H1 (cell line): ENCODE data around the gene RBM10. TPM values are rescaled to one million over a fixed set of nuclear protein-coding genes. Genes with fewer than 3 reads are reported as not detected.
A peak's percentile ranks its signal among the peaks of the same experiment; 100 is the strongest.

Experiments
- CTCF ChIA-PET: fragments of 300-600 bp; sonication (Branson Sonifier 250); formaldehyde crosslinking; loops from one replicate; lab custom pipeline; 2021; ENCODE audit not compliant: partially characterized antibody; lab: Charles Lee
- POLR2A ChIA-PET: fragments of 300-600 bp; sonication (Branson Sonifier 250); formaldehyde crosslinking; loops from one replicate; lab custom pipeline; 2021; ENCODE audit warnings: inconsistent platforms; ENCODE audit not compliant: partially characterized antibody; lab: Charles Lee
- DNase-seq, 2 experiments: peaks; one replicate each; pipeline versions ENCODE4 v3.0.0 to v3.0.0-alpha.2; 2010 to 2022; ENCODE audit warnings: low spot score in 2 of 2, low read depth in 1 of 2, mixed read lengths in 1 of 2
- FAIRE-seq: peaks from 2 replicates; lab custom pipeline; 2011; peaks lifted over from hg19 to GRCh38; lab: Jason Lieb, UNC
- H2AFZ ChIP-seq: 2 replicates; pipeline ENCODE4 v1.8.1; 2012; ENCODE audit warnings: low read length, inconsistent platforms
- H2AK5ac ChIP-seq: 2 replicates; pipeline ENCODE4 v1.6.1; 2013; ENCODE audit warnings: low read depth, low read length
- H2BK120ac ChIP-seq: replicated peaks from 2 replicates; pipeline ENCODE3; 2013; ENCODE audit warnings: low read depth, low read length, inconsistent platforms
- H2BK12ac ChIP-seq: 2 replicates; pipeline ENCODE4 v1.6.1; 2013; ENCODE audit warnings: low read depth, low read length
- H2BK15ac ChIP-seq: 2 replicates; pipeline ENCODE4 v1.6.1; 2013; ENCODE audit warnings: low read length
- H2BK20ac ChIP-seq: 2 replicates; pipeline ENCODE4 v1.6.1; 2013; ENCODE audit warnings: low read length
- H2BK5ac ChIP-seq: 2 replicates; pipeline ENCODE4 v1.6.1; 2013; ENCODE audit warnings: low read depth, low read length
- H3K14ac ChIP-seq: 2 replicates; pipeline ENCODE4 v1.6.1; 2013; ENCODE audit warnings: inconsistent platforms; ENCODE audit not compliant: insufficient read length
- H3K18ac ChIP-seq: 2 replicates; pipeline ENCODE4 v1.6.1; 2013; ENCODE audit warnings: low read length; ENCODE audit errors: extremely low read depth
- H3K23ac ChIP-seq: 2 replicates; pipeline ENCODE4 v1.6.1; 2013; ENCODE audit warnings: inconsistent platforms; ENCODE audit not compliant: insufficient read length
- H3K23me2 ChIP-seq: 2 replicates; pipeline ENCODE4 v1.6.1; 2013; ENCODE audit warnings: low read depth, low read length
- H3K27ac ChIP-seq: 2 replicates; pipeline ENCODE4 v1.6.1; 2011; ENCODE audit warnings: low read depth, low read length, inconsistent platforms
- H3K27me3 ChIP-seq, 4 experiments: replicated peaks in 1 of 4; 1 replicate in 1 of 4; 2 replicates in 3 of 4; pipeline versions ENCODE4 v1.6.1 to v1.8.1; 2011 to 2013; ENCODE audit warnings: low read length in 3 of 4, mild to moderate bottlenecking in 3 of 4, inconsistent platforms in 2 of 4, mixed read lengths in 2 of 4, moderate library complexity in 1 of 4; ENCODE audit not compliant: control insufficient read depth in 3 of 4, insufficient read depth in 3 of 4; ENCODE audit errors: extremely low read depth in 1 of 4
- H3K36me3 ChIP-seq, 4 experiments: 2 replicates each; pipeline versions ENCODE4 v1.6.1 to v1.8.1; 2011 to 2013; ENCODE audit warnings: mild to moderate bottlenecking in 4 of 4, low read length in 3 of 4, moderate library complexity in 2 of 4, control low read depth in 1 of 4, inconsistent platforms in 1 of 4; ENCODE audit not compliant: insufficient read depth in 4 of 4, control insufficient read depth in 2 of 4
- H3K4ac ChIP-seq: replicated peaks from 2 replicates; pipeline ENCODE3; 2013; ENCODE audit warnings: low read length, low read depth, mixed read lengths, inconsistent platforms; ENCODE audit not compliant: insufficient read length
- H3K4me1 ChIP-seq, 4 experiments: replicated peaks in 1 of 4; 1 replicate in 1 of 4; 2 replicates in 3 of 4; pipeline versions ENCODE4 v1.6.1 to v1.8.1; 2011 to 2013; ENCODE audit warnings: low read length in 3 of 4, inconsistent platforms in 2 of 4, mixed read lengths in 1 of 4; ENCODE audit not compliant: insufficient read depth in 4 of 4, control insufficient read depth in 3 of 4
- H3K4me2 ChIP-seq, 2 experiments: 2 replicates each; pipeline versions ENCODE4 v1.6.1 to v1.8.1; 2011 to 2013; ENCODE audit warnings: low read depth in 2 of 2, low read length in 2 of 2, control low read depth in 1 of 2, inconsistent platforms in 1 of 2, mild to moderate bottlenecking in 1 of 2; ENCODE audit not compliant: insufficient read depth in 1 of 2
- H3K4me3 ChIP-seq, 4 experiments: fragments of 200-600, 300-600 bp in 1 of 4; sonication (generic), shearing (Covaris generic), sonication (Bioruptor Twin) in 1 of 4; 2 replicates each; pipeline versions ENCODE4 v1.5.1 to v1.8.1; 2011 to 2016; ENCODE audit warnings: low read length in 4 of 4, low read depth in 3 of 4, control low read depth in 2 of 4, inconsistent platforms in 2 of 4, mild to moderate bottlenecking in 2 of 4, mixed read lengths in 1 of 4, moderate library complexity in 1 of 4; ENCODE audit not compliant: insufficient read depth in 2 of 4; ENCODE audit errors: extremely low read depth in 1 of 4
- H3K56ac ChIP-seq: replicated peaks from 2 replicates; pipeline ENCODE3; 2013; ENCODE audit warnings: low read depth, mild to moderate bottlenecking, mixed read lengths, low read length, inconsistent platforms; ENCODE audit not compliant: insufficient read length
- H3K79me1 ChIP-seq: 2 replicates; pipeline ENCODE4 v1.6.1; 2013; ENCODE audit warnings: low read depth, low read length, control low read depth
- H3K79me2 ChIP-seq, 2 experiments: 2 replicates each; pipeline versions ENCODE4 v1.6.1 to v1.8.1; 2012 to 2013; ENCODE audit warnings: low read length in 2 of 2, mild to moderate bottlenecking in 2 of 2, inconsistent platforms in 1 of 2; ENCODE audit not compliant: insufficient read depth in 2 of 2, control insufficient read depth in 1 of 2
- H3K9ac ChIP-seq, 4 experiments: replicated peaks in 1 of 4; 1 replicate in 1 of 4; 2 replicates in 3 of 4; pipeline versions ENCODE4 v1.6.1 to v1.8.1; 2011 to 2013; ENCODE audit warnings: low read depth in 3 of 4, low read length in 3 of 4, control low read depth in 2 of 4, mild to moderate bottlenecking in 2 of 4, moderate library complexity in 2 of 4, inconsistent platforms in 1 of 4; ENCODE audit errors: extremely low read depth in 1 of 4
- H3K9me3 ChIP-seq, 2 experiments: 2 replicates each; pipeline versions ENCODE4 v1.6.1 to v1.8.1; 2012 to 2013; ENCODE audit warnings: mild to moderate bottlenecking in 2 of 2, moderate library complexity in 2 of 2, control low read depth in 1 of 2, inconsistent platforms in 1 of 2, low read depth in 1 of 2, low read length in 1 of 2, mixed read lengths in 1 of 2; ENCODE audit not compliant: insufficient read depth in 2 of 2
- H4K20me1 ChIP-seq, 2 experiments: replicated peaks in 1 of 2; 2 replicates each; pipeline versions ENCODE3 to v1.8.1; 2011 to 2013; ENCODE audit warnings: inconsistent platforms in 2 of 2, low read length in 2 of 2, mild to moderate bottlenecking in 1 of 2; ENCODE audit not compliant: insufficient read depth in 2 of 2, control insufficient read depth in 1 of 2
- H4K5ac ChIP-seq: 2 replicates; pipeline ENCODE4 v1.6.1; 2013; ENCODE audit warnings: low read length, low read depth, mixed read lengths, inconsistent platforms; ENCODE audit not compliant: insufficient read length
- H4K8ac ChIP-seq: 2 replicates; pipeline ENCODE4 v1.8.0; 2013; ENCODE audit warnings: mild to moderate bottlenecking, moderate library complexity, low read length, inconsistent platforms; ENCODE audit not compliant: insufficient read depth; ENCODE audit errors: extremely low read depth
- H4K91ac ChIP-seq: replicated peaks from 2 replicates; pipeline ENCODE3; 2013; ENCODE audit warnings: low read length, mixed read lengths, inconsistent platforms; ENCODE audit not compliant: insufficient read length
- CEBPB ChIP-seq: IDR thresholded peaks from 2 replicates; pipeline ENCODE4 v1.6.1; 2012; ENCODE audit warnings: low read depth, low read length
- CREB1 ChIP-seq: IDR thresholded peaks from 2 replicates; pipeline ENCODE4 v1.6.1; 2012; ENCODE audit warnings: inconsistent platforms
- EZH2 ChIP-seq: fragments of 200-600 bp; sonication (generic); IDR thresholded peaks from 2 replicates; pipeline ENCODE4 v1.7.1; 2012; ENCODE audit warnings: low read depth, mild to moderate bottlenecking, moderate library complexity, low read length, inconsistent platforms; ENCODE audit not compliant: severe bottlenecking
- JUN ChIP-seq: IDR thresholded peaks from 2 replicates; pipeline ENCODE4 v1.6.1; 2011; ENCODE audit warnings: low read depth, mild to moderate bottlenecking, improper control_type of control experiment, low read length
- KDM4A ChIP-seq: IDR thresholded peaks from one replicate; pipeline ENCODE4 v1.7.1; 2012; ENCODE audit warnings: low read depth, mild to moderate bottlenecking, moderate library complexity, low read length, inconsistent platforms; ENCODE audit not compliant: severe bottlenecking
- SAP30 ChIP-seq: fragments of 300-600 bp; sonication (generic); IDR thresholded peaks from 2 replicates; pipeline ENCODE4 v1.7.1; 2012; ENCODE audit warnings: low read length, moderate library complexity, mild to moderate bottlenecking, inconsistent platforms; ENCODE audit not compliant: insufficient read depth, insufficient replicate concordance
- SIRT6 ChIP-seq: IDR thresholded peaks from one replicate; pipeline ENCODE4 v1.7.1; 2012; ENCODE audit warnings: low read length, inconsistent platforms
- TAF7 ChIP-seq: optimal IDR thresholded peaks from 2 replicates; pipeline ENCODE3; 2011; ENCODE audit warnings: low read depth, mild to moderate bottlenecking, inconsistent platforms, low read length, moderate library complexity, borderline replicate concordance
- YY1 ChIP-seq: IDR thresholded peaks from 2 replicates; pipeline ENCODE4 v1.6.1; 2011; ENCODE audit warnings: low read depth, mild to moderate bottlenecking, low read length
- WGBS, 2 experiments: shearing (Covaris generic) in 1 of 2; methylation state at CpG; one replicate each; pipeline versions ENCODE4 v1.1.6 to v1.1.7; 2013 to 2015; ENCODE audit warnings: low lambda C conversion rate in 2 of 2, mixed read lengths in 2 of 2, inconsistent platforms in 1 of 2, low coverage in 1 of 2, missing lambda C conversion rate in 1 of 2; ENCODE audit not compliant: insufficient replicate concordance in 2 of 2, insufficient coverage in 1 of 2, insufficient read length in 1 of 2; ENCODE audit errors: extremely low coverage in 1 of 2, missing lambda C conversion rate in 1 of 2; 5-methylcytosine and 5-hydroxymethylcytosine counted together
- polyA plus RNA-seq, 7 experiments: library from polyadenylated mRNA; depleted of rRNA in 3 of 7; stranded (reverse) in 5 of 7; unstranded in 2 of 7; fragments of >200 nt in 5 of 7; fragments of 200-250 nt in 2 of 7; gene quantifications; 1 replicate in 5 of 7; 2 replicates in 1 of 7; 4 replicates in 1 of 7; pipeline versions ENCODE4 v1.2.1 to v1.2.3, GENCODE V29; 2011 to 2013; ENCODE audit warnings: missing spikeins in 2 of 7, mixed read lengths in 2 of 7
- total RNA-seq: library from RNA; stranded (reverse); fragmentation: NEBNext Ultra II Directional; extraction: Animal tissue kit (Norgen Biotek cat#: 25700); gene quantifications from 2 replicates; pipeline ENCODE4 v1.2.1, GENCODE V29; 2021
- TF ChIP-seq, protein P1 (sequence below): IDR thresholded peaks from 2 replicates; pipeline ENCODE4 v1.6.1; 2012; ENCODE audit warnings: inconsistent platforms

RBM10 gene
- total and polyA plus RNA-seq, 2 of the 8 experiments (the other 6 are each of a cell fraction or from before 2014, with no cell fraction given), result 35.7 to 64.0 TPM

DNA sequence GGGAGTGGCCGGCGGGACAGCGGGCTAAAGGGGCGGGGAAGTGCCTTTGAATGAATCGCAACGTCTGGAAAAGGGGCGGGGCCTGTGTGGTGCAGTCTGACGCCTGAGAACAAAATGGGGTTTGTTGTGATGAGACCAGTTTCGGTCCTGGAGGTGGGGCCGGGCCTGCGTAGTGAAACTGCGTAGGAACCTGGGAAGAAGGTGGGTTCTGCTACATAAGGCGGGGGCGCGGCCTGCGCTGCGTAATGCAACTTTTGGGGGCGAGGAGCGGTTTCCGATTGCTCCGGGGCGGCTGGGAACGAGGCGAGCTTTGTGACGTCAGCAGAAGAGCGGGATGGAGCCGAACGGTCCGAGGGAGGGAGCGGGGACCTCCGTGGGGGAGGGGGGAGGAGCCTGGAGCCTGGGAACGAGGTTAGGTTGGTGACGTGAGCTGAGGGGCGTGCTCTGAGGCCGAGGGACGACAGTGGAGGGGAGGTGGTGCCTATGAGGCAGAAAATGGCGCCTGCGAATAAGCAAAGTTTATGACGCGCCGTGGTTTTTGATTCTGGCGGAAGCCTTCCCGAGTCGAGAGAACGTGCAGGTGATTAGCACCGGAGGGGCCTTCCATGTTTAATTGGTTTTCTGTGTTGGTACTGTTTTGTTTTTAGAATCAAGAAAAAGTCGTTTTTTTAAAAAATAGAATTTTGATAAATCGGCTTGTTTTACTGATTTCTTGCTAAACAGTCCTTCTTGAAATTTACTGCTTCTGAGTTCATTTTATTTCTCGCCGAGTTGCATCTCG is 88.5 kb downstream of the RBM10 start:
- no peaks in the 10 kb centered on the region for H4K20me1 ChIP-seq
- peak overlapping the region; percentile 71; the same call in 1 of the 2 replicates for H2BK5ac ChIP-seq
- ChIA-PET CTCF (interaction anchor here (1.2 kb wide), 1 partner anchor 151 kb away, joined by 3 read pairs; no protein-coding TSS in a partner anchor), POLR2A (interaction anchor here (0.8 to 3.0 kb wide), 14 partner anchors 9 to 149 kb away, joined by 3 to 16 read pairs (median 4); no protein-coding TSS in a partner anchor)
- no peak overlapping the region for H3K56ac ChIP-seq
- no peak overlapping the region; the same call in 1 of the 2 replicates for H3K18ac ChIP-seq
- peak overlapping the region; percentile 95 for H3K27ac ChIP-seq
- no peak overlapping the region for H4K91ac ChIP-seq
- no peak overlapping the region for H2BK120ac ChIP-seq
- WGBS, 2 experiments, result 1% methylated on average over 27 of the region's 51 CpGs; no CpG with 5 or more reads in 1 of the 2 experiments
- no peak overlapping the region for H3K23ac ChIP-seq
- peaks cover 0 to 7% (median 3%) of the 10 kb centered on the region in 4 experiments; a peak in 5 of 8 replicates for H3K36me3 ChIP-seq
- H3K9me3 ChIP-seq, result no peaks in the 10 kb centered on the region
- no peak overlapping the region for H2AFZ ChIP-seq
- H3K4me1 ChIP-seq, result peaks cover 0 to 9% (median 5%) of the 10 kb centered on the region in 4 experiments; a peak in 4 of 7 replicates
- no peaks in the 10 kb centered on the region for H3K79me1 ChIP-seq
- H3K9ac ChIP-seq, result peak overlapping the region; percentile 51 to 94 (median 86)
- H3K4me3 ChIP-seq, result peak overlapping the region; percentile 63 to 88 (median 72)
- H2BK15ac ChIP-seq, result no peak overlapping the region
- peak overlapping the region; percentile 97; the same call in 1 of the 2 replicates for H4K8ac ChIP-seq
- H2BK12ac ChIP-seq, result no peak overlapping the region; the same call in 1 of the 2 replicates
- H3K23me2 ChIP-seq, result no peaks in the 10 kb centered on the region
- peak overlapping the region; percentile 66 for H4K5ac ChIP-seq
- no peak overlapping the region for H2BK20ac ChIP-seq
- no peak for FAIRE-seq
- H3K14ac ChIP-seq, result no peak overlapping the region
- H3K4ac ChIP-seq, result no peak overlapping the region
- H3K4me2 ChIP-seq, result peak overlapping the region; percentile 77 to 82
- H3K79me2 ChIP-seq, result peaks cover 0 to 44% of the 10 kb centered on the region in 2 experiments; a peak in 3 of 4 replicates
- H3K27me3 ChIP-seq, result no peaks in the 10 kb centered on the region
- H2AK5ac ChIP-seq, result no peak overlapping the region
- peak; percentile 79 to 82 for DNase-seq
- TF ChIP-seq, protein P1, sequence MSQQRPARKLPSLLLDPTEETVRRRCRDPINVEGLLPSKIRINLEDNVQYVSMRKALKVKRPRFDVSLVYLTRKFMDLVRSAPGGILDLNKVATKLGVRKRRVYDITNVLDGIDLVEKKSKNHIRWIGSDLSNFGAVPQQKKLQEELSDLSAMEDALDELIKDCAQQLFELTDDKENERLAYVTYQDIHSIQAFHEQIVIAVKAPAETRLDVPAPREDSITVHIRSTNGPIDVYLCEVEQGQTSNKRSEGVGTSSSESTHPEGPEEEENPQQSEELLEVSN, result no peak
- TF ChIP-seq JUN, result no peak
- TF ChIP-seq CREB1, result peak; percentile 91
- no peak for TF ChIP-seq EZH2
- no peak for TF ChIP-seq CEBPB
- TF ChIP-seq KDM4A, result no peak
- TF ChIP-seq YY1, result peak; percentile 89
- TF ChIP-seq TAF7, result no peak
- TF ChIP-seq SAP30, result no peak
- no peak for TF ChIP-seq SIRT6
